DOHH2 (cell line): ENCODE measurements around the gene TMPRSS13.

ENCODE experiments used
- H3F3A ChIP-seq: fragments of 200-600 bp; sonication (generic), shearing (Covaris generic); 2 replicates; pipeline ENCODE4 v1.6.0; 2016; ENCODE audit warnings: antibody characterized with exemption, mild to moderate bottlenecking; ENCODE audit not compliant: control insufficient read depth, insufficient read depth
- H3K27ac ChIP-seq: fragments of 200-600 bp; sonication (generic); 2 replicates; pipeline ENCODE4 v1.5.1; 2014; ENCODE audit warnings: low read depth, mild to moderate bottlenecking, low read length, moderate library complexity
- H3K27me3 ChIP-seq: fragments of 200-600 bp; sonication (generic); 2 replicates; pipeline ENCODE4 v1.6.1; 2014; ENCODE audit warnings: mild to moderate bottlenecking, low read length, mixed read lengths; ENCODE audit not compliant: control insufficient read depth
- H3K36me3 ChIP-seq: fragments of 200-600 bp; sonication (generic); 2 replicates; pipeline ENCODE4 v1.6.1; 2014; ENCODE audit warnings: mild to moderate bottlenecking, low read length, moderate library complexity, mixed read lengths; ENCODE audit not compliant: control insufficient read depth
- H3K4me1 ChIP-seq: fragments of 200-600 bp; sonication (generic); 2 replicates; pipeline ENCODE4 v1.6.1; 2014; ENCODE audit warnings: mild to moderate bottlenecking, low read length, mixed read lengths; ENCODE audit not compliant: control insufficient read depth
- H3K4me2 ChIP-seq: fragments of 200-600 bp; sonication (generic); 2 replicates; pipeline ENCODE4 v1.6.0; 2014; ENCODE audit warnings: mild to moderate bottlenecking, low read length, moderate library complexity
- H3K4me3 ChIP-seq: fragments of 200-600 bp; sonication (generic); 2 replicates; pipeline ENCODE4 v1.5.1; 2014; ENCODE audit warnings: mild to moderate bottlenecking, low read length, mixed read lengths
- H3K79me2 ChIP-seq: fragments of 200-600 bp; sonication (generic); 2 replicates; pipeline ENCODE4 v1.6.1; 2014; ENCODE audit warnings: mild to moderate bottlenecking, low read length, mixed read lengths; ENCODE audit not compliant: control insufficient read depth
- H3K9me2 ChIP-seq: fragments of 200-600 bp; sonication (generic); replicated peaks from 2 replicates; pipeline ENCODE4 v1.6.1; 2014; ENCODE audit warnings: mild to moderate bottlenecking, low read length, mixed read lengths; ENCODE audit not compliant: control insufficient read depth
- H3K9me3 ChIP-seq: fragments of 200-600 bp; sonication (generic); 2 replicates; pipeline ENCODE4 v1.6.1; 2014; ENCODE audit warnings: antibody characterized with exemption, low read length, mixed read lengths; ENCODE audit not compliant: control insufficient read depth, insufficient read depth
- H4K20me1 ChIP-seq: fragments of 200-600 bp; sonication (generic); 2 replicates; pipeline ENCODE4 v1.6.0; 2014; ENCODE audit warnings: low read depth, mild to moderate bottlenecking, antibody characterized with exemption, low read length, moderate library complexity; ENCODE audit not compliant: control insufficient read depth, insufficient read depth
- EZH2phosphoT487 ChIP-seq: fragments of 200-600 bp; sonication (generic); IDR thresholded peaks from 2 replicates; pipeline ENCODE4 v1.6.1; 2017; ENCODE audit warnings: borderline replicate concordance, mild to moderate bottlenecking, antibody characterized with exemption, low read length, moderate library complexity, mixed read lengths
- TF ChIP-seq, protein P1 (sequence below): fragments of 200-600 bp; sonication (generic); IDR thresholded peaks from one replicate; pipeline ENCODE4 v1.5.1; 2014; ENCODE audit warnings: antibody characterized with exemption, mild to moderate bottlenecking, low read depth, low read length; ENCODE audit not compliant: poor library complexity, severe bottlenecking

Gene TMPRSS13

GRCh38 chr11:117887431-117888138, 41.6 kb downstream of the TMPRSS13 start:
- no peak overlapping the region for H3K27ac ChIP-seq
- H3K9me2 ChIP-seq = no peaks in the 10 kb centered on the region
- H3K27me3 ChIP-seq = peaks cover 18% of the 10 kb centered on the region
- H4K20me1 ChIP-seq = no peaks in the 10 kb centered on the region
- H3K79me2 ChIP-seq = no peaks in the 10 kb centered on the region
- TF ChIP-seq, protein P1, sequence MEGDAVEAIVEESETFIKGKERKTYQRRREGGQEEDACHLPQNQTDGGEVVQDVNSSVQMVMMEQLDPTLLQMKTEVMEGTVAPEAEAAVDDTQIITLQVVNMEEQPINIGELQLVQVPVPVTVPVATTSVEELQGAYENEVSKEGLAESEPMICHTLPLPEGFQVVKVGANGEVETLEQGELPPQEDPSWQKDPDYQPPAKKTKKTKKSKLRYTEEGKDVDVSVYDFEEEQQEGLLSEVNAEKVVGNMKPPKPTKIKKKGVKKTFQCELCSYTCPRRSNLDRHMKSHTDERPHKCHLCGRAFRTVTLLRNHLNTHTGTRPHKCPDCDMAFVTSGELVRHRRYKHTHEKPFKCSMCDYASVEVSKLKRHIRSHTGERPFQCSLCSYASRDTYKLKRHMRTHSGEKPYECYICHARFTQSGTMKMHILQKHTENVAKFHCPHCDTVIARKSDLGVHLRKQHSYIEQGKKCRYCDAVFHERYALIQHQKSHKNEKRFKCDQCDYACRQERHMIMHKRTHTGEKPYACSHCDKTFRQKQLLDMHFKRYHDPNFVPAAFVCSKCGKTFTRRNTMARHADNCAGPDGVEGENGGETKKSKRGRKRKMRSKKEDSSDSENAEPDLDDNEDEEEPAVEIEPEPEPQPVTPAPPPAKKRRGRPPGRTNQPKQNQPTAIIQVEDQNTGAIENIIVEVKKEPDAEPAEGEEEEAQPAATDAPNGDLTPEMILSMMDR = no peak
- no peak for TF ChIP-seq EZH2phosphoT487
- H3F3A ChIP-seq = no peaks in the 10 kb centered on the region
- H3K4me1 ChIP-seq = no peaks in the 10 kb centered on the region
- H3K36me3 ChIP-seq = no peaks in the 10 kb centered on the region
- H3K4me2 ChIP-seq = no peak overlapping the region
- no peak overlapping the region for H3K4me3 ChIP-seq
- no peaks in the 10 kb centered on the region for H3K9me3 ChIP-seq

- peaks cover 36% of the 10 kb centered on the region for H3K27me3 ChIP-seq
These were observed 43.4 kb downstream of the TMPRSS13 start for GRCh38 chr11:117885777-117886176.

GRCh38 chr11:117884994-117885393, 44.2 kb downstream of the TMPRSS13 start:
- Histone ChIP-seq H3K9me2 (no peaks in the 10 kb centered on the region), H3F3A (no peaks in the 10 kb centered on the region), H4K20me1 (no peaks in the 10 kb centered on the region), H3K36me3 (no peaks in the 10 kb centered on the region), H3K27me3 (peaks cover 41% of the 10 kb centered on the region), H3K27ac (no peak overlapping the region), H3K9me3 (no peaks in the 10 kb centered on the region), H3K79me2 (no peaks in the 10 kb centered on the region), H3K4me3 (no peak overlapping the region), H3K4me2 (no peak overlapping the region), H3K4me1 (no peaks in the 10 kb centered on the region)
- TF ChIP-seq, protein P1 = no peak
- no peak for TF ChIP-seq EZH2phosphoT487

More at GRCh38 chr11:117885777-117886176, 43.4 kb downstream of the TMPRSS13 start:
- Histone ChIP-seq H3K79me2 (no peaks in the 10 kb centered on the region), H3K27ac (no peak overlapping the region), H3K9me3 (no peaks in the 10 kb centered on the region), H3K4me3 (no peak overlapping the region), H4K20me1 (no peaks in the 10 kb centered on the region), H3K36me3 (no peaks in the 10 kb centered on the region), H3K4me2 (no peak overlapping the region), H3F3A (no peaks in the 10 kb centered on the region), H3K4me1 (no peaks in the 10 kb centered on the region), H3K9me2 (no peaks in the 10 kb centered on the region)
- no peak for TF ChIP-seq EZH2phosphoT487
- TF ChIP-seq, protein P1 = no peak
